Panc1 (cell line): ENCODE data around the gene FAM187B.

Source experiments
- CTCF ChIP-seq: fragments of 450-650 bp; IDR thresholded peaks from 2 replicates; pipeline ENCODE4 v1.5.1; 2017; ENCODE audit warnings: mild to moderate bottlenecking
- POLR2AphosphoS5 ChIP-seq: IDR thresholded peaks from 2 replicates; pipeline ENCODE4 v1.6.1; 2012; ENCODE audit warnings: mild to moderate bottlenecking, low read depth, low read length, moderate library complexity
- SIN3A ChIP-seq: IDR thresholded peaks from 2 replicates; pipeline ENCODE4 v1.6.1; 2012; ENCODE audit warnings: low read depth, mild to moderate bottlenecking, low read length, moderate library complexity, borderline replicate concordance; ENCODE audit not compliant: insufficient read depth
- TCF7L2 ChIP-seq: IDR thresholded peaks from 2 replicates; pipeline ENCODE4 v1.6.1; 2011; ENCODE audit warnings: mild to moderate bottlenecking, low read depth, low read length, inconsistent platforms
- TF ChIP-seq, protein P1 (sequence below), 2 experiments: IDR thresholded peaks; 2 replicates each; pipeline ENCODE4 v1.6.1; 2011 to 2012; ENCODE audit warnings: low read depth in 2 of 2, control low read depth in 1 of 2, low read length in 1 of 2, mild to moderate bottlenecking in 1 of 2, moderate library complexity in 1 of 2; ENCODE audit not compliant: insufficient read depth in 1 of 2

- TF ChIP-seq CTCF = no peak
- TF ChIP-seq SIN3A = 0 out of 2 replicates have a peak, but pooled peaks have one; percentile 68
- TF ChIP-seq, protein P1, sequence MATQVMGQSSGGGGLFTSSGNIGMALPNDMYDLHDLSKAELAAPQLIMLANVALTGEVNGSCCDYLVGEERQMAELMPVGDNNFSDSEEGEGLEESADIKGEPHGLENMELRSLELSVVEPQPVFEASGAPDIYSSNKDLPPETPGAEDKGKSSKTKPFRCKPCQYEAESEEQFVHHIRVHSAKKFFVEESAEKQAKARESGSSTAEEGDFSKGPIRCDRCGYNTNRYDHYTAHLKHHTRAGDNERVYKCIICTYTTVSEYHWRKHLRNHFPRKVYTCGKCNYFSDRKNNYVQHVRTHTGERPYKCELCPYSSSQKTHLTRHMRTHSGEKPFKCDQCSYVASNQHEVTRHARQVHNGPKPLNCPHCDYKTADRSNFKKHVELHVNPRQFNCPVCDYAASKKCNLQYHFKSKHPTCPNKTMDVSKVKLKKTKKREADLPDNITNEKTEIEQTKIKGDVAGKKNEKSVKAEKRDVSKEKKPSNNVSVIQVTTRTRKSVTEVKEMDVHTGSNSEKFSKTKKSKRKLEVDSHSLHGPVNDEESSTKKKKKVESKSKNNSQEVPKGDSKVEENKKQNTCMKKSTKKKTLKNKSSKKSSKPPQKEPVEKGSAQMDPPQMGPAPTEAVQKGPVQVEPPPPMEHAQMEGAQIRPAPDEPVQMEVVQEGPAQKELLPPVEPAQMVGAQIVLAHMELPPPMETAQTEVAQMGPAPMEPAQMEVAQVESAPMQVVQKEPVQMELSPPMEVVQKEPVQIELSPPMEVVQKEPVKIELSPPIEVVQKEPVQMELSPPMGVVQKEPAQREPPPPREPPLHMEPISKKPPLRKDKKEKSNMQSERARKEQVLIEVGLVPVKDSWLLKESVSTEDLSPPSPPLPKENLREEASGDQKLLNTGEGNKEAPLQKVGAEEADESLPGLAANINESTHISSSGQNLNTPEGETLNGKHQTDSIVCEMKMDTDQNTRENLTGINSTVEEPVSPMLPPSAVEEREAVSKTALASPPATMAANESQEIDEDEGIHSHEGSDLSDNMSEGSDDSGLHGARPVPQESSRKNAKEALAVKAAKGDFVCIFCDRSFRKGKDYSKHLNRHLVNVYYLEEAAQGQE (IDR thresholded peaks at IDR 0.05; ENCODE audit: insufficient read depth in 1 of 2, low read depth in 2 of 2, low read length in 1 of 2) = 0 out of 4 replicates have a peak, but pooled peaks of 1 of the 2 experiments have one; percentile 41
- TF ChIP-seq POLR2AphosphoS5 = peak; percentile 80
- 0 out of 2 replicates have a peak, but pooled peaks have one; percentile 3 for TF ChIP-seq TCF7L2
Measured at GRCh38 chr19:35248310-35249145, 20.0 kb upstream of the FAM187B start, which contains the start of gene LSR.
